Measurements from ENCODE around the gene RAET1E.
"Not testable (repeated sequence)": the region's sequence is repeated elsewhere in the genome, so short reads cannot be mapped to it uniquely, and the experiment has no call there.

RAET1E gene

DNA sequence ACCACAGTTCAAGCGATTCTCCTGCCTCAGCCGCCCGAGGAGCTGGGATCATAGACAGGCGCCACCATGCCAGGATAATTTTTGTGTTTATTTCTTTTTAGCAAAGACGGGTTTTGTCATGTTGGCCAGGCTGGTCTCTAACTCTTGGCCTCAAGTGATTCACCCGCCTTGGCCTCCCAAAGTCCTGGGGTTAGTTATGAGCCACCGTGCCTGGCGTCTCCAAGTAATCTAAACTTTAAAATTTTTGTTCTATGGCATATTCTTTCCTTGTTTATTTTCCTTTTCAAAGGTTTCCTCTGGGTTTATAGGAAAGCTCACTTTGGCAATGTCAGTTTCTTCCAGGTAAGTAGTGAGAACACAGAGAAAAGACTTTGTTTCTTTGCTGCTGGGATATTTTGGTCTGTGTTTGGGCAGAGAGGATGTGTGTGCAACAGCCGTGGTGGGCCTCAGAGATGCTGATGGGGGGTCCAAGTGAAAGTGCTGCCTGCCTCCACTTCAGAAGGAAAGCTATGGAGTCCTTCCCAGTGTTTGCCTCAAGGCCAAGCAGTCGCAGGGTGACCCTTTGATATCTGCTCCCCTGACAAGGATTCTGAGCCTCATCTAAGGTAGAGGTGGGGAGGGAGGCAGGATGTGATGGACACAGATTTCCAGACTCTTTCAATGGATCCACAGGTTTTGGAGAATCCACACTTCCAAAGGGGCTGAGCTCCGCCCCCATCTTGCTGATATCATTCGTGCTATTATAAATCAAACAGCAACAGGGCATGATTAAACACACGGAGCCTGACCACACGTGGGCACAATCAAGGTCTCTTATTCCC is 36.1 kb downstream of the RAET1E start:
- no peak for DNase-seq (ENCODE audit: low spot score)

DNA sequence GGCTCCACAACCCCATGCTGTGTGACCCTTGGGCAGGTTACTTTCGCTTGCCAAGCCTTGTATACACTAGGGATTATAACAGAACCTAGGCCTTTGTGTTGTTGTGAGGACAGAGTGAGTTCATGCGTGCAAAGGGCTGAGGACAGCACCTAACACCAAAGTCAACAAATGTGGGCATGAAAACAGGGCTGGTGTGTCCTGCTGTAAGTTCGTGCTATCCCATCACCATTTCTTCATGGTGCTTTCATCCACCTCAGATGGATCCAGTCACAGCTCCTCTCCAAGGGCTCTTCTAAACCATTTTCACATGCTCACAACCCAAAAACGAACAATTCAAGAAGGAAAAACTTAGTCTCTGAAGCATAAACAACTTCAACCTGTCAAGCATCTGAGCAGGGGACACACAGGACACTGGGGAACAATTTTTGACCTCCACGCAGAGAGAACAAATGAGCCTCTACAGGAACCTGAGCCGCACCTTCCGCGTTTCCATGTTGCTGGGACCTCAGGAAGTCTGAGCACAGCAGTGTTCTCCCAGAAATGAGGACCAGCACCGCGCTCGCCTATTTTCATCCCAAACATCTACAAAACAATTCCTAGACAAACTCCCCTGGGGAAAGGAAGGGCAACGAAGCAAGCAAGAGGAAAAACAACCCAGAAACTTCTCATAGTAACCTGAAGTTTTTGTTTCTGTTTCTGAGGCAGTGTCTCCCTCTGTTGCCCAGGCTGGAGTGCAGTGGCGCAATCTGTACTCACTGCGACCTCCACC is 36.9 kb downstream of the RAET1E start:
- no peak for DNase-seq (ENCODE audit: low spot score)

DNA sequence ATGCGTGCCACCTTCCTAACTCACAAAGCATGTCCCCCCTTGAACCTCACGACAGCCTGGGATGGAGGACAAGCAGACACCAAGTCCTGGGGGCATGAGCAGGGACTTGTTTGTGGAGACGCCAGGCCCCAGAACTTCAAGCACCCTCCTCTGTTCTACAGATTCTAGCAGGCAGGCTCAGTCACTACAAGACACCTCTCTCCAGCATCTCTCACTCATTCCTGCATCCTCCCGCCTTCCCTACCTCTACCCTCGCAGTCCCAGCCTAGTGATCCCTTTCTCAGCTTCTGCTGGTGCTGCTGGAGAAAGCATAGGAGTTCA is 37.4 kb downstream of the RAET1E start:
- DNase-seq (ENCODE audit: low spot score), result no peak

DNA sequence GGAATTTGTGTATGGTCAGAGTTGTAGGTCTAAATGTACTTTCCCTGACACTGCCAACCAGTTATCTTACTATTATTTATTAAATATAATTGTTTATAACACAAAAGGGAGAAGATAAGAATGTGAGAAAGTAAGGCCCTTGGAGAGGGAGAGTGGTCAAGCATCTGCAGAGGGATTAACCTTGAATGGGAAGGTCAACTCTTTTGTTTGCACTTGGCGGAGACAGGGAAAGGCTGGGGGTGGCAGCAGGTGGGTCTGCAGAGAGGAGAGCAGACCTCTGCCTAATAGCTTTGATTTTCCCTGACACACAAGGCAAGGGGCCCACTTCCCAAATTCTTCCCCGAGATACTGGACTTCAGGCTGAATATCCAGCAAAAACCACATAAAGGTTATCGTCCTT is 38.0 kb downstream of the RAET1E start:
- DNase-seq (ENCODE audit: low spot score), result no peak

DNA sequence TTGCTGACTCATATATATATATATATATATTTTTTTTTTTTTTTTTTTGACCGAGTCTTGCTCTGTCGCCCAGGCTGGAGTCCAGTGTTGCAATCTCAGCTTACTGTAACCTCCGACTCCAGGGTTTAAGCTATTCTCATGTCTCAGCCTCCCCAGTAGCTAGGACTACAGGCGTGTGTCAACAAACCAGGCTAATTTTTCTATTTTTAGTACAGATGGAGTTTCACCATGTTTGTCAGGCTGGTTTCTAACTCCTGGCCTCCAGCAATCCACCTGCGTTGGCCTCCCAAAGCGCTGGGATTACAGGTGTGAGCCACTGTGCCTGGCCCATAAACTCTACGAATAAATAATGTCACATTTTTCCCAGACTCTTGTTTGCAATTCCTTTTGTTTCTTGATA is 38.5 kb downstream of the RAET1E start:
- no peak for DNase-seq (ENCODE audit: low spot score)

DNA sequence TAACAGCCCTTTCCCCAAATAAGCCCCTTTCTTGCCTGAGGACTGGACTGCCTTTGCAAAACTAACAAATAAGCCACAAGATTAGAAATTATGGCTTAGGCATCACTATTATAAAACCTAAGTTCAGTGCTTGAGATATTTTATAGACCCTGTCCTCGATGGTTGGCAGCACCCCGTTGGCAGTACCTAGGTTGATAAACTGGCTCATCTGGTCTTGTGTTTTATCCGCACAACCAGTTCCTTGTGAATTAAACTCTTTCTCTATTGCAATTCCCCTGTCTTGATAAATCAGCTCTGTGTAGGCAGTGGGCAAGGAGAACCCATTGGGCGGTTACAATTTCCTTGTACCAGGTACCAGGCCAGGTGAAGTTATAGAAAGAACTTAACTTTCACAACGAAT is 40.4 kb downstream of the RAET1E start:
- no peak for DNase-seq (ENCODE audit: low spot score)

DNA sequence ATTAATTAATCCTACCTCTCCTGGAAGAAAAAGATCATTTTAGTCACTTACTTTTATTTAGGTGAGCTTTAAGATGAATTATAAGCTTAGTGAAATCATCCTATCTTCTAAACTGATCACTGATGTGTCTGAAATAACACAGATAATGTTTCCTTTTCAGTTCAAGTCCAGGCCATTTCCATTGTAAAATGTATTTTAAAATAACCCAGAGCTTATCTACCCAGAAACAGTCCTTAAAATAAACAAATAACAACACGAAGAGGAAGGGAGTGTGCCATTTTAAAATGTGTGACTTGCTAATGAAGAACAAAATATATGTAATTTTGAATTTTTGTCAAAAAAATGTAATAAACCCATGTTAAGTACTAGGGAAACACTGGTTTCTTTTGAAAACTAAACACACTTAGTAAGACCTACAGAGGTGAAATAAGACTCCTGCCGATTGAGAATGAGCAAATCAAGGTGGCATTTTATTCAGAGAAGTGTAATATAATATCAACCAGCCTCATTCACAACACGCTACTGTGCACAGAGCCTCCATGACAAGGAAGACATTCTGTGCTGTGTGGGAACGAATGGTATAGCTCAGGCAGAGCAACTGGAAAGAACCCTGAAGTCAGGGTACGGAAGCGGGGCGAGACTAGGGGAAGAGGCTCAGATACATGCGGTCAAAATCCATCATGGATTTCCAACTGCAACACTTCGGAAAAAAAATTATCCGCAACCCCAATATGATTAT is 41.5 kb downstream of the RAET1E start:
- DNase-seq (ENCODE audit: low spot score), result no peak

DNA sequence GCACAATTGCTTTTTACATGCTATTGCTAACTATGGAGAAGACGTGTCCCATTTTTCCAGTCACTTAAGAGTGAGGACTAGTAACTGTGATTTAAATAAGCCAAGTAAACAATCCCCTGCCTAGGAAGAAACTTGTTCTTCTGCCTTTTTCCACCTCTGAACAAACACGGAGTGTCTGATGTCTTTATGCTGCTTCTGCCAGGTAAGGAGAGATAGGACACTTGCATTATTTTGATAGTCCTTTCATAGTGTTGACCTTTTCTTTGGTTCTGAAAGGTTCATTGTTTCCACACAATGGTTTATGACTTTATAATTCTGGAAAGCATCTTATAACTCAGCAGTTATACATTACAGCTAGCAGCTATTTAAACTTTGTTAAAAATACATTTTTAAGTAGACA is 42.2 kb downstream of the RAET1E start:
- DNase-seq (ENCODE audit: low spot score), result no peak

DNA sequence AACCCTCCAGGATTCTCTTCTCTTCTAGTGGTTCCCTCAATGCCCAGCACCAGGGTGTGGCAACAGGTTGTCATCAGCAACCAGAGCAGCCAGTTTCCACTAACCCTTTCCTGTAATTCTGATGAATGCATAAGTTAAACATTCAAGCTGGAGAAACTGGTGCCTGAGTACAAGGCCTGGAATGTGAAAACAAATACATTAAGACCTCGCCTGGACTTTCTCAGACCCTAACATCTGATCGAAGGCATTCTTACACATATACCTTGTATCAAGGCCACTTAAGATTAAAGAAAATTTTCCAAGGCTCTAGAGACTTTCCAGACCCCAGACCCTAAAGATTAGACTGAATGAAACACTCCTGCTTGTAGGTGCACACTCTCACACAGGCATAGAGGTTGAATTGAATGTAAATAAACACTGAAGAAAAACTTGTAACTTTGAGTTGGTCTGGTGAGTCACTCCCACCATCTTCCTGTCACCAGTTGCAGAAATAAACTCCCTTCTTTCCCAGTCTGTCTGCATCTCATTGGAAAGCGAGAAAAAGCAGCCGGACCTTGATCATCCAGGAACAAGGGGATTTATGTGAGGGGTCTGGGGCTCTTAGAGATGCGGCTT is 42.8 kb downstream of the RAET1E start:
- DNase-seq (ENCODE audit: low spot score), result no peak

DNA sequence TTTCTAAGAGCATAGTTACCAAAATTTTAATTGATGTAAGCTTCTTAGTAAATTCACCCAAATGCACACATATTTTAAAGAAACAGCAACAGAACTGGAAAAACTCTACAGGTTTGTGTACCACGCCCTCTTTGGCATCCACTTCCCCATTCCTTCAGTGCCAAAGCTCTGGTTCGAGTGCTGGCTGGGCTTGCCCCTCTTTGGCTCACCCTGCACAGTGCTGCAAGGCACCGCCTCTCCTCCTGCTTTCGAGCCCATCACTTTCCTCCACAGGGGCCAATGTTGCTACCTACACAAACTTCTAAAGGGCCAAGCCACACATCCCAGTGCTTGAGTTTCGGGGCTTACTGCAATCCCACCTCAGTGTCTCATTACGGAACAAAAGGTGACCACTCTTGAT is 43.4 kb downstream of the RAET1E start:
- DNase-seq (ENCODE audit: low spot score), result no peak

DNA sequence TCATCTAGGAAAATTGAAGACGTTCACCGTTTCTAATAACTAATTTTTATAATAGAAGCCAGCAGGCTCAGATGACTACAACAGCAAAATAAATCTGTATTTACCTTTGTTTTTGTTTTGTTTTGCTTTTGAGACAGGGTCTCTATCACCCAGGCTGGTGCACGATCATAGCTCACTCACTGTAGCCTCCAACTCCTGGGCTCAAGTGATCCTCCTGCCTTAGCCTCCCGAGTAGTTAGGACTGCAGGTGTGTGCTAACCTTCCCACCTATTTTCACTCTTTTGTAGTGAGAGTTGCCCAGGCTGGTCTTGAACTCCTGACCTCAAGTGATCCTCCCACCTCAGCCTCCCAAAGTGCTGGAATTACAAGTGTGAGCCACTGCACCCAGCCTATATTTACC is 43.9 kb downstream of the RAET1E start:
- not testable (repeated sequence) for DNase-seq (ENCODE audit: low spot score)

DNA sequence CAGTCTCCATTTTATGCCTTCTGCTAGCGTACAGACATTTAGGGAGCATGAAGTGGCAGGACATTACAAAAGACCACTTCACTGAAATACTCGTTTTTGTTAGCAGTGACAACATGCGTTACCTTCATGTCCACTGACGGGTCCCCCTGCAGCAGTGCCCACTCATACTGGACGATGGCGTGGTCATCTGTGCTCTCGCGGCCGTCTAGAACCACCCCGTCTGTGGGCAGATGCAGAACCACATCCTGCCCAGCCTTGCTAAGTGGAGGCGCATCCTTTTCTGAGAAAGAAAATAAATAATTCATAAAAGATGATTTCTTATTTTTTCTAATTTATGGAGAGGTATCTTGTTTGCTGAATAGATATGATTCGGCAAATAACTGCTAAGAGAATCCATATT is 45.0 kb downstream of the RAET1E start:
- DNase-seq (ENCODE audit: low spot score), result no peak

DNA sequence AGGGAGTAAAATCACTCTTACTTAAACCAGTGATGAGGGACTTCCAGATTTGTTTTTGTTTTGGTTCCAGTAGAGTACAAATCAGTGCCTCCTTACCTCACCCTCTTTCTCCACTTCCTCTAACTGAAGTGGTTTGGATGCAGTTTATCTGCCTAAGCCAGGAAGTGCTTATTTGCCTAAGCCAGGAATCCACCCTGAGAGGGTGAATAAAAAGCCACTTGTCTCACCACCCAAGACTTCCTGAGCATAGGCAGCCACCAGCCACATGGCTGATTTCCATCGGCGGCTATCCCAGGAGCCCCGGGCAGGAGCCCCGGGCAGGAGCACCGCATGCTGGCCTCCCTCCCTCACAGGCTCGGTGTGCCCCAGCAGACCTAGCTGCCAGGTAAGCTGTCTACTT is 45.7 kb downstream of the RAET1E start:
- no peak for DNase-seq (ENCODE audit: low spot score)

DNA sequence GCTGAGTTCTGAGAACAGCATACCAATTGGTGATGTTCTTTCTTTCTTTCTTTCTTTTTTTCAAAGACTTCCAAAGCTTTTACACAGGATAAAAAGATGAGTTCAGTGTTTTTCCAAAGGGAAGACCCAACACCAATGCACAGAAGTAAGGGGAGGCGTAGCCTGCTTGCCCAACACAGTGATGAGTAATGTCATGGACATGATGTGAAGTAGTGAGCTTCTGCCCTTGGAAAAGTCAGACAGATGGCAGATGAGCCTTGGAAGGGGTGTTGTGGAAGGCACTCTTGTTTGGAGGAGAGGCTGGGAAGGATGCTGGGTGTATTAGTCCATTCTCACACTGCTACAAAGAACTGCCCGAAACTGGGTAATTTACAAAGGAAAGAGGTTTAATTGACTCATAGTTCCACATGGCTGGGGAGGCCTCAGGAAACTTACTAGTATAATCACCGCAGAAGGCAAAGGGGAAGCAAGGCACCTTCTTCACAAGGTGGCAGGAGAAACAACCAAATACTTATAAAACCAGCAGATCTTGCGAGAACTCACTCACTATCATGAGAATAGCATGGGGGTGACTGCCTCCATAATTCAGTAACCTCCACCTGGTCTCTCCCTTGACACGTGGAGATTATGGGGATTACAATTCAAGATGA is 46.3 kb downstream of the RAET1E start:
- no peak for DNase-seq (ENCODE audit: low spot score)

DNA sequence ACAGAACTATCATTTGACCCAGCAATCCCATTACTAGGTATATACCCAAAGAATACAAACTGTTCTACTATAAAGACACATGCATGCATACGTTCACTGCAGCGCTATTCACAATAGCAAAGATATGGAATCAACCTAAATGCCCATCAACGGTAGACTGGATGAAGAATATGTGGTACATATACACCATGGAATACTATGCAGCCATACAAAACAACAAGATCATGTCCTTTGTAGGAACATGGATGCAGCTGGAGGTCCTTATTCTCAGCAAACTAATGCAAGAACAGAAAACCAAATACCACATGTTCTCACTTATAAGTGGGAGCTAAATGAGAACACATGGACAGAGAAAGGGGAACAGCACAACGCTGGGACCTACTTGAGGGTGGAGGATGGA is 49.6 kb downstream of the RAET1E start:
- not testable (repeated sequence) for DNase-seq (ENCODE audit: low spot score)
